Measurements from ENCODE around the gene TMEM220. TPM values are rescaled to one million over a fixed set of nuclear protein-coding genes. Genes with fewer than 3 reads are reported as not detected.

The TMEM220 gene
- total RNA-seq, 1 experiment from 2014 or later: not detected

- no peak for DNase-seq
- intact Hi-C loops (cut with micrococcal nuclease; ENCODE audit: unreplicated experiment): no loop called here
- Histone ChIP-seq H3K4me2 (no peak overlapping the region), H3K4me1 (replicated peaks; ENCODE audit: insufficient read depth) (no peaks in the 10 kb centered on the region), H3K27me3 (ENCODE audit: insufficient read depth, low read depth) (no peaks in the 10 kb centered on the region), H3F3A (ENCODE audit: insufficient read depth, low read depth) (no peaks in the 10 kb centered on the region), H3K4me3 (no peak overlapping the region), H3K79me2 (ENCODE audit: low read depth) (no peaks in the 10 kb centered on the region), H3K9me2 (ENCODE audit: insufficient read depth) (no peaks in the 10 kb centered on the region), H3K9me3 (ENCODE audit: insufficient read depth, low read depth) (no peaks in the 10 kb centered on the region), H3K36me3 (ENCODE audit: low read depth) (no peaks in the 10 kb centered on the region), H4K20me1 (ENCODE audit: insufficient read depth) (no peaks in the 10 kb centered on the region), H3K27ac (no peak overlapping the region), H2AFZ (no peak overlapping the region)
- TF ChIP-seq EZH2 (IDR thresholded peaks at IDR 0.05; ENCODE audit: low read depth): no peak
- no peak for TF ChIP-seq CTCF (conservative IDR thresholded peaks at IDR 0.05)
- CTCF ChIA-PET: no interaction called here
- POLR2A ChIA-PET (ENCODE audit: unreplicated experiment): no interaction called here
- BruUV-seq (replicated peaks): no TSS peak
Observed at GRCh38 chr17:10775058-10775457, 45.2 kb upstream of the TMEM220 start.

GRCh38 chr17:10773391-10773790 lies 43.6 kb upstream of the TMEM220 start:
- DNase-seq: no peak
- Histone ChIP-seq H4K20me1 (ENCODE audit: insufficient read depth) (no peaks in the 10 kb centered on the region), H3K9me3 (ENCODE audit: insufficient read depth, low read depth) (no peaks in the 10 kb centered on the region), H3K79me2 (ENCODE audit: low read depth) (no peaks in the 10 kb centered on the region), H3K4me3 (no peak overlapping the region), H3K27ac (no peak overlapping the region), H2AFZ (no peak overlapping the region), H3F3A (ENCODE audit: insufficient read depth, low read depth) (no peaks in the 10 kb centered on the region), H3K36me3 (ENCODE audit: low read depth) (no peaks in the 10 kb centered on the region), H3K9me2 (ENCODE audit: insufficient read depth) (no peaks in the 10 kb centered on the region), H3K4me2 (no peak overlapping the region), H3K27me3 (ENCODE audit: insufficient read depth, low read depth) (no peaks in the 10 kb centered on the region), H3K4me1 (replicated peaks; ENCODE audit: insufficient read depth) (no peaks in the 10 kb centered on the region)
- TF ChIP-seq EZH2 (IDR thresholded peaks at IDR 0.05; ENCODE audit: low read depth): no peak
- TF ChIP-seq CTCF (conservative IDR thresholded peaks at IDR 0.05): no peak
- intact Hi-C loops (cut with micrococcal nuclease; ENCODE audit: unreplicated experiment): no loop called here
- ChIA-PET CTCF (interaction anchor here (0.7 kb wide), 1 partner anchor 75 kb away, joined by 5 read pairs; no protein-coding TSS in a partner anchor), POLR2A (ENCODE audit: unreplicated experiment) (no interaction called here)
- no TSS peak for BruUV-seq (replicated peaks)

- no peak overlapping the region for H3K4me2 ChIP-seq
- no peak overlapping the region for H3K27ac ChIP-seq
- H3K79me2 ChIP-seq (ENCODE audit: low read depth): no peaks in the 10 kb centered on the region
- H4K20me1 ChIP-seq (ENCODE audit: insufficient read depth): no peaks in the 10 kb centered on the region
- intact Hi-C loops (cut with micrococcal nuclease; ENCODE audit: unreplicated experiment): no loop called here
- H3K4me3 ChIP-seq: no peak overlapping the region
- no peaks in the 10 kb centered on the region for H3K9me3 ChIP-seq (ENCODE audit: insufficient read depth, low read depth)
- H3K36me3 ChIP-seq (ENCODE audit: low read depth): no peaks in the 10 kb centered on the region
- POLR2A ChIA-PET (ENCODE audit: unreplicated experiment): interaction anchor here (0.7 kb wide), 1 partner anchor 1467 kb away, joined by 4 read pairs; no protein-coding TSS in a partner anchor
- no peaks in the 10 kb centered on the region for H3F3A ChIP-seq (ENCODE audit: insufficient read depth, low read depth)
- H2AFZ ChIP-seq: no peak overlapping the region
- peak in 1 of 2 experiments; percentile 15 for DNase-seq
- no peaks in the 10 kb centered on the region for H3K27me3 ChIP-seq (ENCODE audit: insufficient read depth, low read depth)
- TF ChIP-seq CTCF (conservative IDR thresholded peaks at IDR 0.05) (peak; percentile 84), EZH2 (IDR thresholded peaks at IDR 0.05; ENCODE audit: low read depth) (no peak)
- CTCF ChIA-PET: no interaction called here
- no peaks in the 10 kb centered on the region for H3K9me2 ChIP-seq (ENCODE audit: insufficient read depth)
- H3K4me1 ChIP-seq (replicated peaks; ENCODE audit: insufficient read depth): no peaks in the 10 kb centered on the region
- no TSS peak for BruUV-seq (replicated peaks)
Observed at GRCh38 chr17:10772425-10773380, 42.9 kb upstream of the TMEM220 start.

Data from PC-9 (cell line).